ENCODE measurements around the gene NOA1. TPM values are rescaled to one million over a fixed set of nuclear protein-coding genes. Genes with fewer than 3 reads are reported as not detected.

NOA1 gene
- total RNA-seq, 4 donors from 2014 or later, result 21.9 to 24.7 (median 23.2) TPM

DNA sequence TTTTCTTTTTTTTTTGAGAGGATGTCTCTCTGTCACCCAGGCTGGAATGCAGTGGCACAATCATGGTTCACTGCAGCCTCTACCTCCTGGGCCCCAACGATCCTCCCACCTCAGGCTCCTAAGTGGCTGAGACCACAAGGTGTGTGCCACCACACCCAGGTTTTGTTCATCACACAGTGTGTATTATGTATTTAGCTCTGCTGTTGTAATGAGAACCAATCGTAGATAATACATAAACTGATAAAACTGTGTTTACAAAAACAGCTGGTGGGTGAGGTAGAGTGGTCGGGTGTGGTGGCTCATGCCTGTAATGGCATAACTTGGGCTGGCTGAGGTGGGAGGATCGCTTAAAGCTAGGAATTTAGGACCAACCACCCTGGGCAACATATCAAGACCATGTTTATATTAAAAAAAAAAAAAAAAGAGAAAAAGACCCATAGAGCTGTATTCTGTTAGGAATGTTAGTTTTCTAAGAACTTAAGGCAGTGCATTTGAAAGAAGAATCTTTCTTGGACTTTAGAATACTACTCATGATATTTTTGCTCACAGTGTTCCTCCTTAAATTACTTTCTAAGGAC is 36.2 kb upstream of the NOA1 start:
- TF ChIP-seq, protein P1, sequence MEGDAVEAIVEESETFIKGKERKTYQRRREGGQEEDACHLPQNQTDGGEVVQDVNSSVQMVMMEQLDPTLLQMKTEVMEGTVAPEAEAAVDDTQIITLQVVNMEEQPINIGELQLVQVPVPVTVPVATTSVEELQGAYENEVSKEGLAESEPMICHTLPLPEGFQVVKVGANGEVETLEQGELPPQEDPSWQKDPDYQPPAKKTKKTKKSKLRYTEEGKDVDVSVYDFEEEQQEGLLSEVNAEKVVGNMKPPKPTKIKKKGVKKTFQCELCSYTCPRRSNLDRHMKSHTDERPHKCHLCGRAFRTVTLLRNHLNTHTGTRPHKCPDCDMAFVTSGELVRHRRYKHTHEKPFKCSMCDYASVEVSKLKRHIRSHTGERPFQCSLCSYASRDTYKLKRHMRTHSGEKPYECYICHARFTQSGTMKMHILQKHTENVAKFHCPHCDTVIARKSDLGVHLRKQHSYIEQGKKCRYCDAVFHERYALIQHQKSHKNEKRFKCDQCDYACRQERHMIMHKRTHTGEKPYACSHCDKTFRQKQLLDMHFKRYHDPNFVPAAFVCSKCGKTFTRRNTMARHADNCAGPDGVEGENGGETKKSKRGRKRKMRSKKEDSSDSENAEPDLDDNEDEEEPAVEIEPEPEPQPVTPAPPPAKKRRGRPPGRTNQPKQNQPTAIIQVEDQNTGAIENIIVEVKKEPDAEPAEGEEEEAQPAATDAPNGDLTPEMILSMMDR (IDR thresholded peaks at IDR 0.05), result no peak
- TF ChIP-seq POLR2A (IDR thresholded peaks at IDR 0.05), result no peak
- TF ChIP-seq EP300 (IDR thresholded peaks at IDR 0.05), result no peak
- DNase-seq (ENCODE audit: low spot score in 2 of 2), result no peak
- H3K27ac ChIP-seq, result no peak overlapping the region
- H3K36me3 ChIP-seq, result peaks cover 2 to 95% (median 18%) of the 10 kb centered on the region in 3 donors
- WGBS, 2 donors, result 84 to 92% methylated on average over 4 of the region's 4 CpGs
- H3K4me3 ChIP-seq, result no peak overlapping the region
- peaks cover 0 to 1% (median 0%) of the 10 kb centered on the region in 4 donors for H3K4me1 ChIP-seq
- H3K27me3 ChIP-seq, result no peaks in the 10 kb centered on the region
- H3K9me3 ChIP-seq, result no peaks in the 10 kb centered on the region

DNA sequence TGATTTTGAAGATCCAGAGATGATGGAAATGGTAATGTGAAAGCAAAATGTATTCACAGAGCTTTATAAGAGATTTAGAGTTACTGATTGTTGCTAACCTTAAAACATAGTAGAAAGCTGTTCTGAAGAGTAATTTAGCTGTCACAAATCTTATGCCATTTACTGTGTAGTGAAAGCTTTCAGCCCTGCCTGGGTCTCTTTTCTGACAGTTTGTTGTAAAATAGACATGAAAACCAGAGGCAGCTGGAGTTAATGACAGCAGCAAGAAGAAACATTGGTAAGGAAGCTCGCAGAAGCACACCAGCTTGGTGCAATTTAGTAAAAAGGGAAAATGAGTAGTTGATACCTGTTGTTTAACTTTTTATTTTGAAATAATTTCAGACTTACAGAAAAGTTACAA is 22.3 kb upstream of the NOA1 start:
- no peak for DNase-seq (ENCODE audit: low spot score in 2 of 2)
- WGBS, 2 donors, result 89 to 97% methylated on average over 1 of the region's 1 CpG
- Histone ChIP-seq H3K27me3 (no peaks in the 10 kb centered on the region), H3K4me3 (no peak overlapping the region), H3K27ac (no peak overlapping the region), H3K9me3 (no peaks in the 10 kb centered on the region), H3K4me1 (peaks cover 0 to 12% (median 6%) of the 10 kb centered on the region in 4 donors), H3K36me3 (peaks cover 0 to 79% (median 5%) of the 10 kb centered on the region in 3 donors)
- TF ChIP-seq, protein P1 (IDR thresholded peaks at IDR 0.05), result no peak
- no peak for TF ChIP-seq EP300 (IDR thresholded peaks at IDR 0.05)
- no peak for TF ChIP-seq POLR2A (IDR thresholded peaks at IDR 0.05)

DNA sequence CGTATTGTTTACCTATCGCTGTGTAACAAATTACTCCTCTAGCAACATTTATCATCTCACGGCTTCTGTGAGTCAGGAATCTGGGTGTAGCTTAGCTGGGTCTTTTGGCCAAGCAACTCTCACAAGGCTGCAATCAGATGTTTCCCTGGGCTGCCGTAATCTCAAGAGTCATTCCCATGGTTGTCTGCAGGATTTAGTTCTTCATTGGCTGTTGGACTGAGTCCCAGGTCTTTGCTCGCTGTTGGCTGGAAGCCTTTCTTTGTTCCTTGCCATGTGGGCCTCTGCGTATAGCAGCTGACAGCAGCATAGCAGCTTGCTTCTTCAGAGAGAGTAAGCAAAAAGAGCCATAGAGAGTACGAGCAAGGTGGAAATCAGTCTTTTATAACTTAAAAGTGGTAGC is 18.1 kb upstream of the NOA1 start:
- TF ChIP-seq, protein P1 (IDR thresholded peaks at IDR 0.05), result no peak
- no peak for TF ChIP-seq POLR2A (IDR thresholded peaks at IDR 0.05)
- TF ChIP-seq EP300 (IDR thresholded peaks at IDR 0.05), result peak in 1 of 2 donors; percentile 69
- WGBS, 2 donors, result 16 to 27% methylated on average over 7 of the region's 7 CpGs
- H3K4me1 ChIP-seq, result peaks cover 0 to 12% (median 6%) of the 10 kb centered on the region in 4 donors
- H3K27me3 ChIP-seq, result no peaks in the 10 kb centered on the region
- H3K36me3 ChIP-seq, result peaks cover 0 to 75% (median 5%) of the 10 kb centered on the region in 3 donors
- peak overlapping the region in 3 of 4 donors; percentile 2 to 60 (median 57) for H3K27ac ChIP-seq
- DNase-seq (ENCODE audit: low spot score in 2 of 2), result peak; percentile 26 to 60
- H3K4me3 ChIP-seq, result no peak overlapping the region
- no peaks in the 10 kb centered on the region for H3K9me3 ChIP-seq

DNA sequence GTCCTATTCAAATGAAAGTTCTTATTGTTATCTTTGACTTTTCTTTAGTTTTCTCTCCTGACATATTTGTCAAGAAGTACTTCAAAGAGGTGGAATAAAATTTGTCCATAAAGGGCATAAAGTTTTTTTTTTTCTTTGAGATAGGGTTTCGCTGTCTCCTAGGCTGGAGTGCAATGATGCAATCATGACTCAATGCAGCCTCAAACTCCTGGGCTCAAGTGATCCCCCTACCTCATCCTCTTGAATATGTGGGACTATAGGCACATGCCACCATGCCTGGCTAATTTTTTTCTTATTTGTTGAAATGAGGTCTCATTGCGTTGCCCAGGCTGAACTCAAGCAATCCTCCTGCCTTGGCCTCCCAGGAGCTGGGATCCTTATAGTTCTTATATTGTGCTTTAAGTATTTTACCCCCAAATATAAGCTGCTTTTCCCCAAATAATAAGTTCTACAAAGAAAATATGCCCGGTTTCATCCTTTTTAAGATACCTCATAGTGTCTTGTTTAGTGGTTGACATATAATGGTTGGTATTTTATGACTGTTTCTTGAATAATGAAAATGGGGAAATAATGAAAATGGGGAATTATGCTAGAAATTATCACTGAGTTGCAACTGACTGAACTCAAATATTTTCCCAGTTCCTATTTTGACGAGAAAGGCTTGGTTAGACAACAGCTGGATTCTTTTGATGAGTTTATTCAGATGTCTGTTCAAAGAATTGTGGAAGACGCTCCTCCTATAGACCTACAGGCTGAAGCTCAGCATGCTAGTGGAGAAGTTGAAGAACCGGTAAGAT is 12.9 kb upstream of the NOA1 start:
- TF ChIP-seq POLR2A (IDR thresholded peaks at IDR 0.05) (no peak), EP300 (IDR thresholded peaks at IDR 0.05) (no peak)
- TF ChIP-seq, protein P1 (IDR thresholded peaks at IDR 0.05), result no peak
- Histone ChIP-seq H3K36me3 (peaks cover 0 to 85% (median 5%) of the 10 kb centered on the region in 3 donors), H3K9me3 (no peaks in the 10 kb centered on the region), H3K4me1 (peaks cover 0 to 16% (median 2%) of the 10 kb centered on the region in 4 donors), H3K4me3 (no peak overlapping the region), H3K27ac (no peak overlapping the region), H3K27me3 (no peaks in the 10 kb centered on the region)
- 87 to 93% methylated on average over 6 of the region's 6 CpGs for WGBS, 2 donors
- no peak for DNase-seq (ENCODE audit: low spot score in 2 of 2)

DNA sequence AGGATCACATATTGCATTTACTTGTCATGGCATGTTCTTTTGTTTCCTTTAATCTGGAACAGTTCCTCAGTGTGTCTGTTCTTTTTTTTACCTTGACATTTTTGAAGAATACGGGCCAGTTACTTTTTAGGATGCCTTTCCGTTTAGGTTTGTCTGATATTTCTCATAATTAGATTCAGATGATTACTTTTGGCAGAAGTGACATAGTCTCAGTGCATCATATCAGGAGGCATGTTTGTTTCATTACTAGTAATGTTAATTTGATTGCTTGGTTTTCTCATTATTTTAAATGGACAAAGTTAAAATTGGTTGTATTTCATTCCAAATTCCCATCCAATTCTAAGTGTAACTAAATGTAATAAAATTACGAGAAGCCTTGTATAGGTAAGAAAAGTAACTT is 9.5 kb upstream of the NOA1 start:
- peaks cover 0 to 80% (median 5%) of the 10 kb centered on the region in 3 donors for H3K36me3 ChIP-seq
- H3K27ac ChIP-seq, result no peak overlapping the region
- TF ChIP-seq EP300 (IDR thresholded peaks at IDR 0.05) (no peak), POLR2A (IDR thresholded peaks at IDR 0.05) (no peak)
- TF ChIP-seq, protein P1 (IDR thresholded peaks at IDR 0.05), result no peak
- no peak for DNase-seq (ENCODE audit: low spot score in 2 of 2)
- no peaks in the 10 kb centered on the region for H3K27me3 ChIP-seq
- H3K4me3 ChIP-seq, result no peak overlapping the region
- 91 to 94% methylated on average over 3 of the region's 3 CpGs for WGBS, 2 donors
- no peaks in the 10 kb centered on the region for H3K9me3 ChIP-seq
- peaks cover 0 to 42% (median 2%) of the 10 kb centered on the region in 4 donors for H3K4me1 ChIP-seq
